ENCODE data around the gene IL11RA.

IL11RA gene

DNA sequence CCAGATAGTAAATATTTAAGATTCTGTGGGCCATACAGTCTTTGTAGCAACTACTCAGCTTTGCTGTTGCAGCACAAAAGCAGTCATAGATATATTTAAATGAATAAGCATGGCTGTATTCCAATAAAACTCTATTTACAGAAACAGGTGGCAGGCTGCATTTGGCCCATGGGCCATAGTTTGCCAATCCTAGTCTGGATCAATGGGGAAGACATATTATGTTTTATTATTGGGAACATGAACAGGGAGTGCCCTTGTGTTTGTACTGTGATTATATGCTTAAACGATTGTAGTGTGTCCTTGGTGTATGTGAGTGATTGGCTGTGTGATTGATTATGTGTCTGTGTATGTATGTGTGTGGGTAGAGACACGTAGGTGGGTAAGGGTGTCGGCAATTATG, 22.5 kb downstream of the IL11RA start:
- 67% methylated on average over 1 of the region's 3 CpGs for WGBS (ENCODE audit: extremely low coverage, insufficient coverage, insufficient read length)

DNA sequence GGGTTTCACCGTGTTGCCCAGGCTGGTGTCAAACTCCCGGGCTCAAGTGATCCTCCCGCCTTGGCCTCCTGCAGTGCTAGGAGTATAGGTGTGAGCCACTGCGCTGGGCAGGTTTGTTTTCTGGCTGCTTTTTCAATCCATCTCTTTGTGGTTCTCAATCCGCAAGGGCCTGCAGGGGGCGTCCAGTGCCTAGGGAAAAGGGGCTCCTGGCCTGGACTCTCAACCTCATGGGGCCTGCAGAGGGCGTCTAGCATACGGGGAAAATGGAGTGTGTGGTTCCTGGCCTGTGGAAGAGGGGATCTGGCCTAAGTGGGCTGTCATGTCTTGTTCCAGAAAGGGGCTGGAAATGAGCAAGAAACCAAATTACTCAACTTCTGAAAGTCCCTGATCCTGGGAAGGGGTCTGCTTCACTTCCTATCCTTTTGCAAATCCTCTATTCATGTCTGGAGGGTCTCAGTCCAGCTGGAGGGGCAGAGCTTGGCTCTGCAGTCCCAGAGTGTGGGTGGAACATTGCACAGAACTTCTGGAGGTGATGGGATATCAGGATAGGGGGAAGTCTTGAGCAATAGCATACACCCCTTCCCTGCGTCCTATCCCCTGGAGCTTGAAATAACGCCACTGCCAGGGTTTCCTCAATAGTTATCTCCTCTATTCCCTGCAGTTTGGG, 23.2 kb downstream of the IL11RA start:
- H4K8ac ChIP-seq (ENCODE audit: low read depth, low read length): no peak overlapping the region
- no peak overlapping the region for H3K18ac ChIP-seq (ENCODE audit: low read length)
- no peak overlapping the region for H3K4me2 ChIP-seq (ENCODE audit: low read length)
- no peak overlapping the region for H3K23ac ChIP-seq (ENCODE audit: low read length)
- peak; percentile 64 to 79 for DNase-seq
- H3K27ac ChIP-seq (ENCODE audit: low read depth, low read length): no peak overlapping the region
- H4K91ac ChIP-seq (ENCODE audit: low read depth, low read length): no peak overlapping the region
- H2BK5ac ChIP-seq (ENCODE audit: low read depth, low read length, poor library complexity): no peak overlapping the region
- H3K9me3 ChIP-seq (ENCODE audit: insufficient read depth, low read depth, low read length): no peaks in the 10 kb centered on the region
- no peak overlapping the region for H3K14ac ChIP-seq (ENCODE audit: low read length)
- H3K27me3 ChIP-seq (ENCODE audit: insufficient read depth, low read length): no peaks in the 10 kb centered on the region
- no peaks in the 10 kb centered on the region for H3K79me2 ChIP-seq (ENCODE audit: control insufficient read depth, insufficient read depth, low read length, poor library complexity)
- no peaks in the 10 kb centered on the region for H3K36me3 ChIP-seq (ENCODE audit: control insufficient read depth in 1 of 2, insufficient read depth in 2 of 2, low read length in 2 of 2)
- WGBS (ENCODE audit: extremely low coverage, insufficient coverage, insufficient read length): no CpG with 5 or more reads among the region's 10 CpGs
- peaks cover 9% of the 10 kb centered on the region in 2 experiments for H3K4me1 ChIP-seq (ENCODE audit: control insufficient read depth in 1 of 2, insufficient read depth in 2 of 2, low read length in 2 of 2)
- no peaks in the 10 kb centered on the region for H3K79me1 ChIP-seq (ENCODE audit: low read length)
- H2BK120ac ChIP-seq (ENCODE audit: insufficient read depth, low read length, poor library complexity): no peak overlapping the region
- H2AFZ ChIP-seq (ENCODE audit: insufficient read depth, low read length, poor library complexity): no peak overlapping the region
- H3K4ac ChIP-seq (ENCODE audit: low read depth, low read length): no peak overlapping the region
- no peak overlapping the region for H3K9ac ChIP-seq (ENCODE audit: low read length)
- no peak overlapping the region for H3K4me3 ChIP-seq (ENCODE audit: low read depth, low read length)
- H4K12ac ChIP-seq (ENCODE audit: low read depth, low read length): no peak overlapping the region
- no peak overlapping the region for H2BK12ac ChIP-seq (ENCODE audit: low read length)
- no peak overlapping the region for H2AK5ac ChIP-seq (ENCODE audit: low read length)

More for the DNA sequence above, 22.5 kb downstream of the IL11RA start:
- Histone ChIP-seq H3K4ac (ENCODE audit: low read depth, low read length) (no peak overlapping the region), H3K4me1 (ENCODE audit: control insufficient read depth in 1 of 2, insufficient read depth in 2 of 2, low read length in 2 of 2) (peaks cover 9% of the 10 kb centered on the region in 2 experiments), H2BK120ac (ENCODE audit: insufficient read depth, low read length, poor library complexity) (no peak overlapping the region), H2AK5ac (ENCODE audit: low read length) (no peak overlapping the region), H4K91ac (ENCODE audit: low read depth, low read length) (no peak overlapping the region), H3K27me3 (ENCODE audit: insufficient read depth, low read length) (no peaks in the 10 kb centered on the region), H3K27ac (ENCODE audit: low read depth, low read length) (no peak overlapping the region), H3K23ac (ENCODE audit: low read length) (no peak overlapping the region), H3K79me1 (ENCODE audit: low read length) (no peaks in the 10 kb centered on the region), H3K9ac (ENCODE audit: low read length) (no peak overlapping the region), H2AFZ (ENCODE audit: insufficient read depth, low read length, poor library complexity) (no peak overlapping the region), H3K18ac (ENCODE audit: low read length) (no peak overlapping the region), H4K8ac (ENCODE audit: low read depth, low read length) (no peak overlapping the region), H4K12ac (ENCODE audit: low read depth, low read length) (no peak overlapping the region), H3K14ac (ENCODE audit: low read length) (no peak overlapping the region), H3K9me3 (ENCODE audit: insufficient read depth, low read depth, low read length) (no peaks in the 10 kb centered on the region), H3K36me3 (ENCODE audit: control insufficient read depth in 1 of 2, insufficient read depth in 2 of 2, low read length in 2 of 2) (peaks cover under 1% of the 10 kb centered on the region in 2 experiments), H2BK12ac (ENCODE audit: low read length) (no peak overlapping the region), H3K4me2 (ENCODE audit: low read length) (no peak overlapping the region), H3K4me3 (ENCODE audit: low read depth, low read length) (no peak overlapping the region), H2BK5ac (ENCODE audit: low read depth, low read length, poor library complexity) (no peak overlapping the region), H3K79me2 (ENCODE audit: control insufficient read depth, insufficient read depth, low read length, poor library complexity) (no peaks in the 10 kb centered on the region)
- no peak for DNase-seq

DNA sequence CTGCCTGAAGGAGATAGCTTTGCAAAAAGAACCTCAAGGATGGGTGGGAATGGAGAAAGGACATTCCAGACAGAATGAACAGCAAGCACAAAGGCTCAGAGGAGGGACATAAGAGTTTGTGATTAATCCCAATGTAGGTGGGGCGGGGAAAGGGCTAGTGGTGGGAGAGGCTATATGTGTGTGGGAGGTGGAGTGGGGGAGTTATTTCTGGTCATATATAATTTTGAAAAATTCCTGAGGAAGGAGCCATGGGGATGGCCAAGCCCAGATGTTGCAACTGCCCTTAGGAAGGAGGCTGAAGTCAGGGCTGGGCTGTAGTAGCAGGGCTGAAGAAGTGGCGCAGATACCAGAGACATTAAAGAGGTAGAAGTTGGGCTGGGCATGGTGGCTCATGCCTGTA, 23.9 kb downstream of the IL11RA start:
- no CpG with 5 or more reads among the region's 2 CpGs for WGBS (ENCODE audit: extremely low coverage, insufficient coverage, insufficient read length)
- Histone ChIP-seq H3K36me3 (ENCODE audit: control insufficient read depth in 1 of 2, insufficient read depth in 2 of 2, low read length in 2 of 2) (no peaks in the 10 kb centered on the region), H3K27ac (ENCODE audit: low read depth, low read length) (no peak overlapping the region), H4K91ac (ENCODE audit: low read depth, low read length) (no peak overlapping the region), H3K23ac (ENCODE audit: low read length) (no peak overlapping the region), H3K27me3 (ENCODE audit: insufficient read depth, low read length) (no peaks in the 10 kb centered on the region), H3K14ac (ENCODE audit: low read length) (no peak overlapping the region), H3K4me2 (ENCODE audit: low read length) (no peak overlapping the region), H2BK5ac (ENCODE audit: low read depth, low read length, poor library complexity) (no peak overlapping the region), H3K79me1 (ENCODE audit: low read length) (no peaks in the 10 kb centered on the region), H3K18ac (ENCODE audit: low read length) (no peak overlapping the region), H3K4me3 (ENCODE audit: low read depth, low read length) (no peak overlapping the region), H3K79me2 (ENCODE audit: control insufficient read depth, insufficient read depth, low read length, poor library complexity) (no peaks in the 10 kb centered on the region), H3K4ac (ENCODE audit: low read depth, low read length) (no peak overlapping the region), H3K4me1 (ENCODE audit: control insufficient read depth in 1 of 2, insufficient read depth in 2 of 2, low read length in 2 of 2) (peaks cover 4 to 5% of the 10 kb centered on the region in 2 experiments), H4K12ac (ENCODE audit: low read depth, low read length) (no peak overlapping the region), H2AFZ (ENCODE audit: insufficient read depth, low read length, poor library complexity) (no peak overlapping the region), H2AK5ac (ENCODE audit: low read length) (no peak overlapping the region), H3K9me3 (ENCODE audit: insufficient read depth, low read depth, low read length) (no peaks in the 10 kb centered on the region), H3K9ac (ENCODE audit: low read length) (no peak overlapping the region), H2BK12ac (ENCODE audit: low read length) (no peak overlapping the region), H2BK120ac (ENCODE audit: insufficient read depth, low read length, poor library complexity) (no peak overlapping the region), H4K8ac (ENCODE audit: low read depth, low read length) (no peak overlapping the region)
- no peak for DNase-seq

DNA sequence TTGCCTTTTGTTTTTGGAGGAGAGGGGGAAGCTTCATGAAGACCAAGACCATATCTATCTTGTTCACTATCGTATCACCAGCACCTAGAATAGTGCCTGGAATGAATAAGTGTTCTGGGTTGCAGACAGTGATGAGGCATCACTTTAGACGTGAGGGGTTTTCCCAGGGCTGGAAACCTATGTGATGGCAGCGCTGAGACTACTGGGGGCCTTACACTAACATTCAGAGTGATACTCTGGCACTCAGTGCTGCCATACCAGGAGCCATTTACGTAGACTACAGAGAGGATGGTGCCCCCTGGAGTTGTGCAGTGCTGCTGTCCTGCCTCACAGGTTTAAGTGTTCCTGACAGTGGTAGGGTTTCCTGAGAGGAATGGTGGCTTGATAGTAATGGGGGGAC, 32.2 kb downstream of the IL11RA start:
- WGBS (ENCODE audit: extremely low coverage, insufficient coverage, insufficient read length): no CpG with 5 or more reads among the region's 4 CpGs
- Histone ChIP-seq H3K4ac (ENCODE audit: low read depth, low read length) (no peak overlapping the region), H3K23ac (ENCODE audit: low read length) (no peak overlapping the region), H2AK5ac (ENCODE audit: low read length) (no peak overlapping the region), H3K4me1 (ENCODE audit: control insufficient read depth in 1 of 2, insufficient read depth in 2 of 2, low read length in 2 of 2) (peaks cover 2 to 4% of the 10 kb centered on the region in 2 experiments), H4K91ac (ENCODE audit: low read depth, low read length) (no peak overlapping the region), H2AFZ (ENCODE audit: insufficient read depth, low read length, poor library complexity) (no peak overlapping the region), H3K4me2 (ENCODE audit: low read length) (no peak overlapping the region), H3K9ac (ENCODE audit: low read length) (no peak overlapping the region), H3K4me3 (ENCODE audit: low read depth, low read length) (no peak overlapping the region), H3K27ac (ENCODE audit: low read depth, low read length) (no peak overlapping the region), H4K8ac (ENCODE audit: low read depth, low read length) (no peak overlapping the region), H3K79me1 (ENCODE audit: low read length) (no peaks in the 10 kb centered on the region), H3K14ac (ENCODE audit: low read length) (no peak overlapping the region), H3K18ac (ENCODE audit: low read length) (no peak overlapping the region), H3K36me3 (ENCODE audit: control insufficient read depth in 1 of 2, insufficient read depth in 2 of 2, low read length in 2 of 2) (no peaks in the 10 kb centered on the region), H3K79me2 (ENCODE audit: control insufficient read depth, insufficient read depth, low read length, poor library complexity) (no peaks in the 10 kb centered on the region), H3K27me3 (ENCODE audit: insufficient read depth, low read length) (no peaks in the 10 kb centered on the region), H2BK120ac (ENCODE audit: insufficient read depth, low read length, poor library complexity) (no peak overlapping the region), H3K9me3 (ENCODE audit: insufficient read depth, low read depth, low read length) (no peaks in the 10 kb centered on the region), H4K12ac (ENCODE audit: low read depth, low read length) (no peak overlapping the region), H2BK12ac (ENCODE audit: low read length) (no peak overlapping the region), H2BK5ac (ENCODE audit: low read depth, low read length, poor library complexity) (no peak overlapping the region)
- DNase-seq: no peak

Data from trophoblast cell (in vitro differentiated cells and primary cell).